Activated naive CD8-positive, alpha-beta T cell (primary cell): ENCODE measurements around the gene LRRC52.

Experiments used
- H3K27ac Mint-ChIP-seq: one replicate; pipeline ENCODE4 v1.8.0; 2021; ENCODE audit warnings: mixed read lengths
- H3K27me3 Mint-ChIP-seq: one replicate; pipeline ENCODE4 v1.8.0; 2021; ENCODE audit warnings: mixed read lengths
- H3K36me3 Mint-ChIP-seq: one replicate; pipeline ENCODE4 v1.8.0; 2021; ENCODE audit warnings: mixed read lengths
- H3K4me1 Mint-ChIP-seq: one replicate; pipeline ENCODE4 v1.8.0; 2021; ENCODE audit warnings: low read depth, mixed read lengths
- H3K4me3 Mint-ChIP-seq: one replicate; pipeline ENCODE4 v1.8.0; 2021; ENCODE audit warnings: mild to moderate bottlenecking, mixed read lengths
- H3K9me3 Mint-ChIP-seq: one replicate; pipeline ENCODE4 v1.8.0; 2021; ENCODE audit warnings: low read depth, mixed read lengths

The LRRC52 gene

GRCh38 chr1:165527251-165528007, 16.4 kb upstream of the LRRC52 start:
- Mint-ChIP-seq H3K27ac (no peak overlapping the region), H3K27me3 (peaks cover 32% of the 10 kb centered on the region), H3K36me3 (no peaks in the 10 kb centered on the region), H3K4me1 (no peaks in the 10 kb centered on the region), H3K9me3 (peaks cover 1% of the 10 kb centered on the region), H3K4me3 (no peak overlapping the region)

DNA sequence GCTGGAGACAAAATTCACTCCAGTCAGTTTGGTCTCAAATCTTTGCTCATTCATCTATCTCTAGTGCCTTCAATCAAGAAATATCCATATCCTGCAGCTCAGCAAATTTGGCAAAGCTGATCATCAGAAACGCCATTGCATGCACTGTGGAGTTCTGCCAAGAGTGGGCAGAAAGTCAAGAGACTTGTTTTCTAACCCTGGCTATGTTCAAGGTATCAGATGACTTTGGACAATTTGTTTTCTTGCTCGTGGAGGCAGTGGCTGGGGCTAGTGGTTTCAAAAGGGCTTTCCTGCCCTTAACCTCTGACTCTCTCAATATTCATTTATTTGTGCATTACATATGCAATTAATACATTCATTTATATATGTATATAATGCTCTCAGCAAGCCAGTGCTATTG, 12.8 kb upstream of the LRRC52 start:
- Mint-ChIP-seq H3K9me3 (no peaks in the 10 kb centered on the region), H3K4me1 (no peaks in the 10 kb centered on the region)

GRCh38 chr1:165532053-165532452, 11.7 kb upstream of the LRRC52 start:
- no peaks in the 10 kb centered on the region for H3K36me3 Mint-ChIP-seq
- H3K27ac Mint-ChIP-seq: no peak overlapping the region

More for the DNA sequence above, 12.8 kb upstream of the LRRC52 start:
- peaks cover 14% of the 10 kb centered on the region for H3K27me3 Mint-ChIP-seq
- H3K27ac Mint-ChIP-seq: no peak overlapping the region
- H3K36me3 Mint-ChIP-seq: no peaks in the 10 kb centered on the region
- no peak overlapping the region for H3K4me3 Mint-ChIP-seq

GRCh38 chr1:165533254-165533653, 10.5 kb upstream of the LRRC52 start:
- H3K4me1 Mint-ChIP-seq: no peaks in the 10 kb centered on the region
- H3K9me3 Mint-ChIP-seq: no peaks in the 10 kb centered on the region
- H3K27ac Mint-ChIP-seq: no peak overlapping the region
- peaks cover 10% of the 10 kb centered on the region for H3K27me3 Mint-ChIP-seq
- H3K4me3 Mint-ChIP-seq: no peak overlapping the region
- H3K36me3 Mint-ChIP-seq: no peaks in the 10 kb centered on the region

More at GRCh38 chr1:165532053-165532452, 11.7 kb upstream of the LRRC52 start:
- H3K27me3 Mint-ChIP-seq: peaks cover 11% of the 10 kb centered on the region
- H3K9me3 Mint-ChIP-seq: no peaks in the 10 kb centered on the region
- H3K4me1 Mint-ChIP-seq: no peaks in the 10 kb centered on the region
- no peak overlapping the region for H3K4me3 Mint-ChIP-seq

GRCh38 chr1:165536016-165536415, 7.8 kb upstream of the LRRC52 start:
- Mint-ChIP-seq H3K4me1 (no peaks in the 10 kb centered on the region), H3K27ac (no peak overlapping the region), H3K36me3 (no peaks in the 10 kb centered on the region), H3K27me3 (peaks cover 20% of the 10 kb centered on the region), H3K9me3 (no peaks in the 10 kb centered on the region), H3K4me3 (no peak overlapping the region)

DNA sequence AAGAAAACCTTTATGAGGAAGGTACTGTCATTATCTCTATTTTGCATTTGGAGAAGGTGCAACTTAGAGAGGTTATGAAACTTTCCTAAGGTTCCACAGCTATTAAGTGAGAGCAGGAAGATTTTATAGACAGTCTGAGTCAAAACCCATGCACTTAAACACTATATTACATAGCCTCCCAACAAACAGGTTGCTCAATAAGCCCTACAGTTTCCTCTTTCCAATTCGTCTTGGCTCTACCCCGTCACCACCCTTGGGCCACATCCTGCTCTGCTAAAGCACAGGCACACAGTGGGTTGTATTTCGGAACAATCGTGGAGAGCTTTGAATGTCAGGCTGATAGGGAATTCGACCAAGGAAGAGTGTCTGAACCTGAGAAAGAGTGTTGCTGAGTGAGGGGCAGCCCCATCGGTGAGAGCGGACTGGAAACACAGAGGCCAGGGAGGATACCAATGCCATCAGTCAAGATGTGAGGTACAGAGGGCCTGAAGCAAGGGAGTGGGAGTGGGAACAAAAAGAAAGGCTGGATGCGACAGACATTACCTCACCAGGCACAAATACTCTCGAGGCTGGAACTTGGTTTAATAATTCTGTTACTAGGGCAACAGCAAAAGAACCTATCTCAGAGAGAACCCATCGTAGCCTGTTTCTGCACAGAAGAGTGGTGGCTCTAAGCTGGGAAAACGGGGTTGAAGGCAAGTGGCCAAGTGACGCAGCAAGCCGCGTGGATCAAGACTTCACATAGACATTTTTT, 6.3 kb upstream of the LRRC52 start:
- peaks cover 14% of the 10 kb centered on the region for H3K27me3 Mint-ChIP-seq
- H3K36me3 Mint-ChIP-seq: no peaks in the 10 kb centered on the region
- no peak overlapping the region for H3K4me3 Mint-ChIP-seq
- H3K27ac Mint-ChIP-seq: no peak overlapping the region
- H3K9me3 Mint-ChIP-seq: no peaks in the 10 kb centered on the region
- H3K4me1 Mint-ChIP-seq: no peaks in the 10 kb centered on the region

DNA sequence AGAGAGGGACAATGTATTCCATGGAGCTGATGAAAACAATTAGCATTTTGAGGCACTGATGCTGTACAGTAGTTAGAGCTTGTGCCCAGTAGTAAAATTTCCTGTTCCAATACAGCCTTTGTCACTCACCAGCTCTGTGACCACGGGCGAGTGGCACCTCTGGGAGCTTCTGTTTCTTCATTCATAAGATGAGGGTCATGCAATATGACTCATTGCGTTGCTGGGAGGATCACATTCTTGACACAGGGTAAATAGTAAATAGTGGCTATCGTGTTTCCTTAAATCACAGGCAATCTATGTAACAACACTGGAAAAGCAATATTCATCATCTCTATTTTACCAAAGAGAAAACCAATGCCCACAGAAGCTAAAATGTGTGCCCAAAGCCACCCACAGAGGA, 4.5 kb upstream of the LRRC52 start:
- Mint-ChIP-seq H3K27ac (no peak overlapping the region), H3K36me3 (no peaks in the 10 kb centered on the region), H3K27me3 (peaks cover 16% of the 10 kb centered on the region), H3K4me3 (no peak overlapping the region), H3K4me1 (no peaks in the 10 kb centered on the region), H3K9me3 (no peaks in the 10 kb centered on the region)

GRCh38 chr1:165539908-165540307, 3.9 kb upstream of the LRRC52 start:
- Mint-ChIP-seq H3K27ac (no peak overlapping the region), H3K36me3 (no peaks in the 10 kb centered on the region), H3K4me3 (no peak overlapping the region), H3K27me3 (peaks cover 20% of the 10 kb centered on the region), H3K4me1 (no peaks in the 10 kb centered on the region), H3K9me3 (no peaks in the 10 kb centered on the region)

GRCh38 chr1:165542015-165542631, 1.7 kb upstream of the LRRC52 start:
- no peaks in the 10 kb centered on the region for H3K9me3 Mint-ChIP-seq
- no peaks in the 10 kb centered on the region for H3K4me1 Mint-ChIP-seq
- H3K27me3 Mint-ChIP-seq: peaks cover 23% of the 10 kb centered on the region
- no peak overlapping the region for H3K4me3 Mint-ChIP-seq
- H3K27ac Mint-ChIP-seq: no peak overlapping the region
- no peaks in the 10 kb centered on the region for H3K36me3 Mint-ChIP-seq

DNA sequence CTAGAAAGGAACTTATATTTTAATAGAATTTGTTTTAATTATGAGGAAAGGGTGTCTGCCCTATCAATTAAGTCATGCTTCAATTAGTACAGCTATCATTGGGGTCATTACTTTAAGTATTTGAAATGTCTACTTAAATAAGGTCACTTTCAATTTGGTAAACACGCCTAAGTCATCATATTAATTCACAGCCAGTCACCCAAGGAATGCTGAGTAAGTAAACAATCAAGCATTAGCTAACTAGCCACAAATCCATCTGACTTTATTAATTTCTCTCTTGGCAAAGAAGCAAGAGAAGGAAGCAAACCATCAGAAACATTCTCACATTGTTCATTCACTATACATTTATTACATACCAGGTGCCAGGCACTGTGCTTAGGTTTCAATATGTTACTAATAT, 1.2 kb upstream of the LRRC52 start:
- Mint-ChIP-seq H3K27ac (no peak overlapping the region), H3K27me3 (peaks cover 27% of the 10 kb centered on the region), H3K36me3 (no peaks in the 10 kb centered on the region), H3K9me3 (no peaks in the 10 kb centered on the region), H3K4me3 (no peak overlapping the region), H3K4me1 (no peaks in the 10 kb centered on the region)

DNA sequence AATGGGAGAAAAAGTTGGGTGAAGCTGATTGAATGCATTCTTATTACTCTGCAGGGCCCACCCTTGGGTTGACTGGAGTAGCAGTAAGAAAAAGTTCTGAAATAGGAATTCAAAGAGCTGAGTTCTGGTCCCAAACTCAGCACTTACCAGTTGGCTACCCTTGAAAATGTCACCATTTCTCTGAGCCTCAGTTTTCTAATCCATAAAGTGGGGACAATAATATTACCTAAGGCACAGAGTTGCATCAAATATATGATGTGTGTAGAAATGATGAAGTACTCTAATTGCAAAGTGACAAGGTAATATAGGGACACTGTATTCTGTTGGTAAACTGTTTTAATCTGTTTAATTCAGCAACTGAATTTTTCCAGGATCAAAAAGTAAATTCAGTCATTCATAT, 1.2 kb downstream of the LRRC52 start:
- no peaks in the 10 kb centered on the region for H3K36me3 Mint-ChIP-seq
- H3K4me1 Mint-ChIP-seq: no peaks in the 10 kb centered on the region
- no peak overlapping the region for H3K27ac Mint-ChIP-seq
- H3K9me3 Mint-ChIP-seq: no peaks in the 10 kb centered on the region
- no peak overlapping the region for H3K4me3 Mint-ChIP-seq
- H3K27me3 Mint-ChIP-seq: peaks cover 17% of the 10 kb centered on the region

DNA sequence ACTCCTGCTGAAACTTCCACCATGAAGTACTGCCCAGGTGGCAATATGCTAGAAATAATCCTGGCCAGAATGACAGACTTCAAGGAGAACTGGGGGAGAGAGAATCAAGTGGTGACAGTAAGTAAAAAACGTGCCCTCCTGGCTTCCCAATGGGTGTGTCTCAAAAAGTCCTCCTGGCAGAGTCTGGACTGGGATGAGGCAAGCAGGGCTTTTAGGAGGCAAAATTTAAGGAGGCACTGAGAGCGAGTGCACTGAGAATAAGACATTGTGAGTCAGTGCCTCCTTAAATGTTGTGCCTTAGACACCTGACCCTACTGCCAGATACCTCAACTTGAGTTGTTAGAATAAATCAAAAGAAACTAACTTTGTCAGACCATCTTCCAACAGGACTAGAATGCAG, 2.2 kb downstream of the LRRC52 start:
- H3K9me3 Mint-ChIP-seq: no peaks in the 10 kb centered on the region
- H3K4me1 Mint-ChIP-seq: no peaks in the 10 kb centered on the region
- peaks cover 16% of the 10 kb centered on the region for H3K27me3 Mint-ChIP-seq
- no peaks in the 10 kb centered on the region for H3K36me3 Mint-ChIP-seq
- H3K4me3 Mint-ChIP-seq: no peak overlapping the region
- H3K27ac Mint-ChIP-seq: no peak overlapping the region

DNA sequence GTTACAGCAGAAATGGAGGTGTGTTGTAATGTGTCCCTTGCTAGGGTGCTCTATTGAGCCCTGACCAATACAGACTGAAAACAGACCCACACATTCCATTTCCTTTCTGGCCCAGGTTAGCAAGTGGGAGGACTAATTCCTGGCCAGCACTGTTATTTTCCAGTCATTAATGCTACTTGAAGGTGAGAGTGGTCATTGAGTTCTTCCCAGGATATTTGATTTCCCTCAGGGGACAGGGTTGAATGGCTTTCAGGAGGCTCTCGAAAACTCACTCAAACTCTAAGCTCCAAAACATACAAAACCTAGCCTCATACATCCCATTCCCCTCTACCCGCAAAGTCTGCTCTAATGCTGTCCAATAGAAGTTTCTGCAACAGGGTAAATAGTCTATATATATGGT, 6.2 kb downstream of the LRRC52 start:
- H3K27me3 Mint-ChIP-seq: peaks cover 10% of the 10 kb centered on the region
- no peaks in the 10 kb centered on the region for H3K9me3 Mint-ChIP-seq
- H3K4me3 Mint-ChIP-seq: no peak overlapping the region
- no peak overlapping the region for H3K27ac Mint-ChIP-seq
- no peaks in the 10 kb centered on the region for H3K4me1 Mint-ChIP-seq
- H3K36me3 Mint-ChIP-seq: no peaks in the 10 kb centered on the region

DNA sequence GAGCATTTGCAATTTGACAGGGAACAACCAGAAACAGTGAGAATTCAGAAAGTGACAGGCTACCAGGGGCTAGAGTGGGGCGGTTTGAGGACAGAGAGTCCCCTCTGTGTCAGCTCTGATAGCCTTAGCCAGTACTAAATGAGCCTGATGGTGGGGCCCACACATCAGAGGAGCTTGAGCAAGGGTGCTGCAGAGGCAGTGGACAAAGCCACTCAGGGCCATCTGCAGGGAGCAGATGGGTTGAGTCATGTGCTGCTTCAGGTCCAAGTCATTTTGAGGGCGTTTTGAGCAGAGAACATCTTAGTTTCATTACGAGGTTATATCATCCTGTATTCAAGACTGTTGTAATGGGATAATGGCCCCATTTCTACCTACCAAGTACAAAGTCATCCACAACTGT, 7.7 kb downstream of the LRRC52 start:
- Mint-ChIP-seq H3K9me3 (no peaks in the 10 kb centered on the region), H3K4me3 (no peak overlapping the region), H3K27me3 (peaks cover 8% of the 10 kb centered on the region), H3K36me3 (no peaks in the 10 kb centered on the region), H3K4me1 (no peaks in the 10 kb centered on the region), H3K27ac (no peak overlapping the region)

- no peaks in the 10 kb centered on the region for H3K36me3 Mint-ChIP-seq
- H3K27me3 Mint-ChIP-seq: peaks cover 21% of the 10 kb centered on the region
- no peak overlapping the region for H3K27ac Mint-ChIP-seq
- no peaks in the 10 kb centered on the region for H3K4me1 Mint-ChIP-seq
- no peak overlapping the region for H3K4me3 Mint-ChIP-seq
- H3K9me3 Mint-ChIP-seq: no peaks in the 10 kb centered on the region
These were observed 17.3 kb downstream of the LRRC52 start for GRCh38 chr1:165560883-165561656.
